Stomach (tissue), 9 donors: ENCODE data around the gene TESK1. TPM values are rescaled to one million over a fixed set of nuclear protein-coding genes. Genes with fewer than 3 reads are reported as not detected.

ENCODE experiments used
- DNase-seq, 2 donors: peaks; one replicate each; pipeline versions ENCODE4 v3.0.0 to v3.0.0-alpha.2; 2013 to 2019
- H3K27ac ChIP-seq, 5 donors: fragments of 200-600 bp in 4 of 5; sonication (generic) in 4 of 5; one replicate each; pipeline ENCODE4 v1.5.1; 2013 to 2019; ENCODE audit warnings: mild to moderate bottlenecking in 1 of 5, moderate library complexity in 1 of 5
- H3K27me3 ChIP-seq, 3 donors: fragments of 200-600 bp; sonication (generic); one replicate each; pipeline ENCODE4 v1.5.1; 2017 to 2019; ENCODE audit warnings: mixed run types in 1 of 3
- H3K36me3 ChIP-seq, 4 donors: fragments of 200-600 bp; sonication (generic); 1 replicate in 3 of 4; 2 replicates in 1 of 4; pipeline ENCODE4 v1.5.1; 2016 to 2019
- H3K4me1 ChIP-seq, 4 donors: fragments of 200-600 bp; sonication (generic); one replicate each; pipeline ENCODE4 v1.5.1; 2016 to 2019
- H3K4me3 ChIP-seq, 4 donors: fragments of 200-600 bp; sonication (generic) in 3 of 4; one replicate each; pipeline ENCODE4 v1.5.1; 2016 to 2019; ENCODE audit warnings: mild to moderate bottlenecking in 1 of 4
- H3K9me3 ChIP-seq, 4 donors: fragments of 200-600 bp; sonication (generic); one replicate each; pipeline ENCODE4 v1.5.1; 2016 to 2019
- EP300 ChIP-seq: sonication (generic); formaldehyde crosslinking; IDR thresholded peaks from one replicate; pipeline ENCODE4 v1.6.1; 2017; ENCODE audit warnings: antibody characterized with exemption
- POLR2A ChIP-seq, 4 donors: fragments of 450-650 bp; IDR thresholded peaks; one replicate each; pipeline ENCODE4 v1.6.1; 2016; ENCODE audit warnings: antibody characterized with exemption in 4 of 4, control low read depth in 2 of 4, mild to moderate bottlenecking in 1 of 4, moderate library complexity in 1 of 4
- POLR2AphosphoS5 ChIP-seq, 3 donors: sonication (generic); formaldehyde crosslinking; IDR thresholded peaks; one replicate each; pipeline ENCODE4 v1.6.1; 2016; ENCODE audit warnings: antibody characterized with exemption in 3 of 3
- WGBS, 5 donors: extraction: QIAGEN DNeasy Blood & Tissue Kit in 3 of 5; methylation state at CpG; one replicate each; pipeline versions ENCODE4 v1.1.5 to v1.1.7; 2013 to 2018; 5-methylcytosine and 5-hydroxymethylcytosine counted together
- intact Hi-C: fragments of 100-400 bp; cut with DNase I; formaldehyde crosslinking; loops from one replicate; pipeline ENCODE4 v1.15.1; 2023; ENCODE audit warnings: low total_unique reads
- polyA plus RNA-seq, 3 donors: library from polyadenylated mRNA; stranded (reverse); fragments of 200-250 nt; gene quantifications; one replicate each; pipeline ENCODE4 v1.2.3, GENCODE V29; 2013
- total RNA-seq, 5 donors: library from RNA; depleted of rRNA; stranded (reverse); fragments of >200 nt; gene quantifications; one replicate each; pipeline versions ENCODE4 v1.1.0 to v1.2.3, GENCODE V29; 2014 to 2016
- TF ChIP-seq, protein P1 (sequence below), 7 experiments: fragments of 450-650 bp in 4 of 7; fragments of 200-600 bp in 3 of 7; sonication (generic) in 3 of 7; IDR thresholded peaks; one replicate each; pipeline ENCODE4 v1.5.1; 2016 to 2019; ENCODE audit warnings: antibody characterized with exemption in 7 of 7, control low read depth in 2 of 7, mild to moderate bottlenecking in 1 of 7
- donor health status: healthy with polysubstance abuse.
- donor health status: Bipolar disorder and iron deficiency.
- donor health status: healthy.

The TESK1 gene
- total and polyA plus RNA-seq, 8 donors, result 11.9 to 56.8 (median 31.1) TPM

DNA sequence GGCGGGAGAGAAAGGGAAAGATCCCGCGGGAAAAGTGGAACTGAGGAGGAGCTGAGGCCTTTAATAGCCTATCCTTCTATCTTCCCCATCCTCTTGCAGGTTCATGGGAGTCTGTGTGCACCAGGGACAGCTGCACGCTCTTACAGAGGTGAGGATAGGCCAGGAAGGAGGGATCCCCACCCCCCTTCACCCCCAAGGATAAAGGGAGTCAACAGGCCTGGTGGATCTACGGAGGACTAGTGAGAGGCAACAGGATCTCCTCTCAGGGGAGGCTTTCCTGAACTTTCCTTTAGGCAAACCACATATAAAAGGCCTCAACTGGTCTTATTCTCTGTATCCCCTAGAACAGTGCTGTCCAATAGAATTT is 1.1 kb downstream of the TESK1 start:
- H3K27me3 ChIP-seq, result no peaks in the 10 kb centered on the region
- peak overlapping the region; percentile 76 to 96 (median 93) for H3K4me3 ChIP-seq
- peaks cover 21 to 41% (median 35%) of the 10 kb centered on the region in 4 donors for H3K4me1 ChIP-seq
- 4 to 9% (median 7%) methylated on average over 5 of the region's 5 CpGs for WGBS, 5 donors
- H3K9me3 ChIP-seq, result no peaks in the 10 kb centered on the region
- H3K27ac ChIP-seq, result peak overlapping the region in 3 of 5 donors; percentile 92 to 97 (median 97)
- DNase-seq, result no peak
- TF ChIP-seq POLR2AphosphoS5 (IDR thresholded peaks at IDR 0.05) (no peak), POLR2A (IDR thresholded peaks at IDR 0.05) (no peak), EP300 (no peak)
- TF ChIP-seq, protein P1, sequence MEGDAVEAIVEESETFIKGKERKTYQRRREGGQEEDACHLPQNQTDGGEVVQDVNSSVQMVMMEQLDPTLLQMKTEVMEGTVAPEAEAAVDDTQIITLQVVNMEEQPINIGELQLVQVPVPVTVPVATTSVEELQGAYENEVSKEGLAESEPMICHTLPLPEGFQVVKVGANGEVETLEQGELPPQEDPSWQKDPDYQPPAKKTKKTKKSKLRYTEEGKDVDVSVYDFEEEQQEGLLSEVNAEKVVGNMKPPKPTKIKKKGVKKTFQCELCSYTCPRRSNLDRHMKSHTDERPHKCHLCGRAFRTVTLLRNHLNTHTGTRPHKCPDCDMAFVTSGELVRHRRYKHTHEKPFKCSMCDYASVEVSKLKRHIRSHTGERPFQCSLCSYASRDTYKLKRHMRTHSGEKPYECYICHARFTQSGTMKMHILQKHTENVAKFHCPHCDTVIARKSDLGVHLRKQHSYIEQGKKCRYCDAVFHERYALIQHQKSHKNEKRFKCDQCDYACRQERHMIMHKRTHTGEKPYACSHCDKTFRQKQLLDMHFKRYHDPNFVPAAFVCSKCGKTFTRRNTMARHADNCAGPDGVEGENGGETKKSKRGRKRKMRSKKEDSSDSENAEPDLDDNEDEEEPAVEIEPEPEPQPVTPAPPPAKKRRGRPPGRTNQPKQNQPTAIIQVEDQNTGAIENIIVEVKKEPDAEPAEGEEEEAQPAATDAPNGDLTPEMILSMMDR (IDR thresholded peaks at IDR 0.05), result no peak
- peaks cover 26 to 39% (median 35%) of the 10 kb centered on the region in 4 donors for H3K36me3 ChIP-seq
- intact Hi-C loops, result no loop called here

DNA sequence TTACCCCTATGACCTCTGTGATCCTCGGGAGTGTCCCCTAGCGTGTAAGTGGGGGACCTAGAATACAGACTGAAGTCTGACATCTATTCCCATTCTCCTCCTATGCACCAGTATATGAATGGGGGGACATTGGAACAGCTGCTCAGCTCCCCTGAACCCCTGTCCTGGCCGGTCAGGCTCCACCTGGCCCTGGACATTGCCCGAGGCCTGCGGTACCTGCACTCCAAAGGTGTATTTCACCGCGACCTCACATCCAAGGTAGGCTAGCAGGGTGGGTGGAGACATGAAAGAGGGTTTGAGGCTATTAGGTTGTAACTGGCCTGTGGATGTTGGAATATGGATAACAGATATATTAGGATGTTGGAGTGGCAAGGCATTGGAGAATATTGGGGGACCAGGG is 1.7 kb downstream of the TESK1 start:
- no peaks in the 10 kb centered on the region for H3K27me3 ChIP-seq
- peak overlapping the region in 2 of 4 donors; percentile 76 to 93 for H3K4me3 ChIP-seq
- H3K9me3 ChIP-seq, result no peaks in the 10 kb centered on the region
- peak overlapping the region in 2 of 5 donors; percentile 97 for H3K27ac ChIP-seq
- H3K4me1 ChIP-seq, result peaks cover 21 to 46% (median 35%) of the 10 kb centered on the region in 4 donors
- 80 to 91% (median 84%) methylated on average over 7 of the region's 7 CpGs for WGBS, 5 donors
- intact Hi-C loops, result no loop called here
- no peak for DNase-seq
- TF ChIP-seq EP300, result no peak
- TF ChIP-seq, protein P1 (IDR thresholded peaks at IDR 0.05), result no peak
- TF ChIP-seq POLR2A (IDR thresholded peaks at IDR 0.05), result no peak
- peaks cover 26 to 39% (median 35%) of the 10 kb centered on the region in 4 donors for H3K36me3 ChIP-seq

DNA sequence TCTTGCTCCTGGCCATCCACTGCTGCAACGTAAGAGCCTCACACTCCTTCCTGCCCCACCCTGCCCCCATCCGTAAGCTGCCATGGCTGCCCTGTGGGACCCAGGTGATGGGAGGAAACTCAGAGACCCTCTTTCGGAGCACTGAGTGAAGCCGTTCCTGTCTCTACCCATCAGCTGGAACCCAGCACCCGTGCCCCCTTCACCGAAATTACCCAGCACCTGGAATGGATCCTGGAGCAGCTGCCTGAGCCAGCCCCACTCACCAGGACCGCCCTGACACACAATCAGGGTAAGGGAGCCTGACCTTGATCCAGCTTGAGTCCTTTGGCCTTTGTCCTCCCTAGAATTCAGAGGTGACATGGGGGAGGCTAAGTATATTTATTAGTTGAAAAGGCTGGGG is 3.2 kb downstream of the TESK1 start:
- Histone ChIP-seq H3K27me3 (no peaks in the 10 kb centered on the region), H3K4me3 (no peak overlapping the region), H3K9me3 (no peaks in the 10 kb centered on the region), H3K4me1 (peaks cover 17 to 39% (median 29%) of the 10 kb centered on the region in 4 donors), H3K36me3 (peaks cover 26 to 39% (median 35%) of the 10 kb centered on the region in 4 donors), H3K27ac (no peak overlapping the region)
- WGBS, 5 donors, result 83 to 94% (median 87%) methylated on average over 2 to 7 of the region's 7 CpGs
- intact Hi-C loops, result no loop called here
- no peak for DNase-seq
- TF ChIP-seq EP300, result no peak
- TF ChIP-seq, protein P1 (IDR thresholded peaks at IDR 0.05), result no peak

DNA sequence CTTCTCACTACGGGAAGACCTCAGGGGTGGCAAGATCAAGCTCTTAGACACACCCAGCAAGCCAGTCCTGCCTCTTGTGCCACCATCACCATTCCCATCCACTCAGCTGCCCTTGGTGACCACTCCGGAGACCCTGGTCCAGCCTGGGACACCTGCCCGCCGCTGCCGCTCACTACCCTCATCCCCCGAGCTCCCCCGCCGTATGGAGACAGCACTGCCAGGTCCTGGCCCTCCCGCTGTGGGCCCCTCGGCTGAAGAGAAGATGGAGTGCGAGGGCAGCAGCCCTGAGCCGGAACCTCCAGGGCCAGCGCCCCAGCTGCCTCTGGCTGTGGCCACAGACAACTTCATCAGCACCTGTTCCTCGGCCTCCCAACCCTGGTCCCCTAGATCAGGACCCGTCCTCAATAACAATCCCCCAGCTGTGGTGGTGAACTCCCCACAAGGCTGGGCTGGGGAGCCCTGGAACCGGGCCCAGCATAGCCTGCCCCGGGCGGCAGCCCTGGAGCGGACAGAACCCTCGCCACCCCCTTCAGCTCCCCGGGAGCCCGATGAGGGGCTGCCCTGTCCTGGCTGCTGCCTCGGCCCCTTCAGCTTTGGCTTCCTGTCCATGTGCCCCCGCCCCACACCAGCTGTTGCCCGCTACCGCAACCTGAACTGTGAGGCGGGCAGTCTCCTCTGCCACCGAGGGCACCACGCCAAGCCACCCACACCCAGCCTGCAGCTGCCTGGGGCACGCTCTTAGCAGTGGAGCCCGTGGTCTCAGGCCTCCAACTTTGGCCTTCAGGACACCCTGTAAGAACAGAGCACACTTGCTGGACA is 4.1 kb downstream of the TESK1 start:
- H3K27ac ChIP-seq, result no peak overlapping the region
- intact Hi-C loops, result no loop called here
- no peak for DNase-seq

More for the DNA sequence above, 4.1 kb downstream of the TESK1 start:
- Histone ChIP-seq H3K4me3 (no peak overlapping the region), H3K9me3 (no peaks in the 10 kb centered on the region), H3K36me3 (peaks cover 26 to 39% (median 35%) of the 10 kb centered on the region in 4 donors), H3K4me1 (peaks cover 13 to 34% (median 25%) of the 10 kb centered on the region in 4 donors), H3K27me3 (no peaks in the 10 kb centered on the region)
- WGBS, 5 donors, result 76 to 89% (median 84%) methylated on average over 17 to 31 of the region's 31 CpGs
- TF ChIP-seq EP300 (no peak), POLR2AphosphoS5 (IDR thresholded peaks at IDR 0.05) (no peak), POLR2A (IDR thresholded peaks at IDR 0.05) (no peak)
- TF ChIP-seq, protein P1 (IDR thresholded peaks at IDR 0.05), result no peak
